HCT116 (cell line): ENCODE results near the gene BMP4. TPM values are rescaled to one million over a fixed set of nuclear protein-coding genes. Genes with fewer than 3 reads are reported as not detected.

Source experiments
- ATAC-seq: fragments of 200-7000 bp; cut with Tn5 transposase; 2 replicates; pipeline ENCODE4 v1.9.1; 2020; ENCODE audit warnings: mild to moderate bottlenecking, moderate library complexity
- BruUV-seq: library from RNA; stranded (reverse); fragments of 400-500 nt; replicated peaks from 2 replicates; lab custom pipeline; 2021; lab: Mats Ljungman, UMichigan
- CTCF ChIA-PET: fragments of 300-600 bp; sonication (Branson Sonifier 250); formaldehyde crosslinking; loops from one replicate; lab custom pipeline; 2021; ENCODE audit warnings: antibody characterized with exemption; lab: Charles Lee
- POLR2A ChIA-PET: fragments of 300-600, 350-600 bp; sonication (Branson Sonifier 250); formaldehyde crosslinking; loops from one replicate; lab custom pipeline; 2021; ENCODE audit warnings: antibody characterized with exemption; lab: Charles Lee
- RAD21 ChIA-PET, 2 experiments: fragments of 300-600 bp; sonication (Branson Sonifier 250); formaldehyde crosslinking; loops; one replicate each; lab custom pipeline; 2023; ENCODE audit warnings: low total read pairs in 2 of 2; ENCODE audit not compliant: uncharacterized antibody in 2 of 2, unreplicated experiment in 2 of 2, low non-redundant PET in 1 of 2; lab: Charles Lee
- DNase-seq: peaks from one replicate; pipeline ENCODE4 v3.0.0-alpha.2; 2010; ENCODE audit warnings: low read depth, low spot score
- H2AFZ ChIP-seq: fragments of 200-600 bp; shearing (Covaris generic), sonication (generic); 2 replicates; pipeline ENCODE4 v1.6.1; 2017; ENCODE audit warnings: low read depth, mixed run types, mixed read lengths, antibody characterized with exemption, low read length; ENCODE audit not compliant: poor library complexity, severe bottlenecking
- H3K27ac ChIP-seq: 2 replicates; pipeline ENCODE4 v1.5.1; 2012; ENCODE audit warnings: low read depth, low read length
- H3K27me3 ChIP-seq: fragments of 200-600 bp; sonication (generic); 2 replicates; pipeline ENCODE4 v1.6.1; 2016; ENCODE audit warnings: mixed run types, low read length, mixed read lengths; ENCODE audit not compliant: insufficient read depth
- H3K36me3 ChIP-seq, 2 experiments: fragments of 200-500 bp in 1 of 2; fragments of 200-600 bp in 1 of 2; sonication (Bioruptor generic) in 1 of 2; sonication (generic) in 1 of 2; 2 replicates each; pipeline versions ENCODE4 v1.5.1 to v1.6.1; 2014 to 2016; ENCODE audit warnings: low read length in 2 of 2, inconsistent platforms in 1 of 2, mixed read lengths in 1 of 2, mixed run types in 1 of 2; ENCODE audit not compliant: insufficient read depth in 2 of 2, control insufficient read depth in 1 of 2
- H3K4me1 ChIP-seq, 2 experiments: fragments of 200-600 bp in 1 of 2; sonication (generic) in 1 of 2; 2 replicates each; pipeline versions ENCODE4 v1.5.1 to v1.6.1; 2012 to 2017; ENCODE audit warnings: low read length in 2 of 2, inconsistent platforms in 1 of 2, mild to moderate bottlenecking in 1 of 2, mixed read lengths in 1 of 2, mixed run types in 1 of 2, moderate library complexity in 1 of 2; ENCODE audit not compliant: insufficient read depth in 2 of 2, control insufficient read depth in 1 of 2
- H3K4me2 ChIP-seq: fragments of 200-600 bp; sonication (generic); 2 replicates; pipeline ENCODE4 v1.6.1; 2017; ENCODE audit warnings: mixed run types, low read length, mixed read lengths
- H3K4me3 ChIP-seq, 2 experiments: fragments of 200-600 bp in 1 of 2; sonication (generic) in 1 of 2; replicated peaks in 1 of 2; 2 replicates each; pipeline ENCODE4 v1.5.1; 2011 to 2016; ENCODE audit warnings: low read length in 2 of 2, control low read depth in 1 of 2, low read depth in 1 of 2, mild to moderate bottlenecking in 1 of 2, mixed read lengths in 1 of 2, mixed run types in 1 of 2
- H3K79me2 ChIP-seq: fragments of 200-600 bp; sonication (generic); 2 replicates; pipeline ENCODE4 v1.6.1; 2017; ENCODE audit warnings: mild to moderate bottlenecking, mixed run types, low read length, moderate library complexity, mixed read lengths; ENCODE audit not compliant: insufficient read depth
- H3K9ac ChIP-seq: fragments of 200-600 bp; sonication (generic); 2 replicates; pipeline ENCODE4 v1.6.1; 2016; ENCODE audit warnings: low read length, mixed read lengths
- H3K9me2 ChIP-seq: fragments of 200-600 bp; sonication (generic), shearing (Covaris generic); 2 replicates; pipeline ENCODE4 v1.6.1; 2017; ENCODE audit warnings: mixed run types, mild to moderate bottlenecking, moderate library complexity; ENCODE audit not compliant: insufficient read depth
- H3K9me3 ChIP-seq, 2 experiments: fragments of 200-500 bp in 1 of 2; fragments of 200-600 bp in 1 of 2; sonication (Bioruptor generic) in 1 of 2; sonication (generic) in 1 of 2; 2 replicates each; pipeline ENCODE4 v1.6.1; 2014 to 2017; ENCODE audit warnings: low read length in 2 of 2, mixed read lengths in 2 of 2, inconsistent platforms in 1 of 2, low read depth in 1 of 2, mild to moderate bottlenecking in 1 of 2, mixed run types in 1 of 2, moderate library complexity in 1 of 2; ENCODE audit not compliant: control insufficient read depth in 1 of 2, insufficient read depth in 1 of 2
- H4K20me1 ChIP-seq: fragments of 200-600 bp; sonication (generic), shearing (Covaris generic); 2 replicates; pipeline ENCODE4 v1.6.1; 2017; ENCODE audit warnings: mixed run types, mild to moderate bottlenecking, moderate library complexity; ENCODE audit not compliant: insufficient read depth
- CBX3 ChIP-seq: IDR thresholded peaks from 2 replicates; pipeline ENCODE4 v1.6.1; 2012; ENCODE audit warnings: low read depth
- CEBPB ChIP-seq: IDR thresholded peaks from 2 replicates; pipeline ENCODE4 v1.6.1; 2012; ENCODE audit warnings: low read depth
- EGR1 ChIP-seq: IDR thresholded peaks from 2 replicates; pipeline ENCODE4 v1.6.1; 2012; ENCODE audit warnings: low read depth
- ELF1 ChIP-seq: IDR thresholded peaks from 2 replicates; pipeline ENCODE4 v1.6.1; 2012; ENCODE audit warnings: low read depth, borderline replicate concordance
- JUND ChIP-seq: IDR thresholded peaks from 2 replicates; pipeline ENCODE4 v1.6.1; 2012
- MAX ChIP-seq: IDR thresholded peaks from 2 replicates; pipeline ENCODE4 v1.6.1; 2012
- RAD21 ChIP-seq: IDR thresholded peaks from 2 replicates; pipeline ENCODE4 v1.6.1; 2012; ENCODE audit warnings: low read depth, mild to moderate bottlenecking
- SP1 ChIP-seq: IDR thresholded peaks from 2 replicates; pipeline ENCODE4 v1.6.1; 2012; ENCODE audit warnings: low read depth
- SRF ChIP-seq: IDR thresholded peaks from 2 replicates; pipeline ENCODE4 v1.6.1; 2012; ENCODE audit warnings: low read depth
- TCF7L2 ChIP-seq: IDR thresholded peaks from 2 replicates; pipeline ENCODE4 v1.7.0; 2011; ENCODE audit warnings: borderline replicate concordance, inconsistent platforms; ENCODE audit not compliant: insufficient read depth, insufficient read length; ENCODE audit errors: extremely low read depth
- ZBTB33 ChIP-seq: IDR thresholded peaks from 2 replicates; pipeline ENCODE4 v1.6.1; 2011; ENCODE audit warnings: mild to moderate bottlenecking, low read length, moderate library complexity; ENCODE audit not compliant: insufficient replicate concordance; ENCODE audit errors: extremely low read depth
- intact Hi-C: fragments of 100-400 bp; cut with micrococcal nuclease; formaldehyde crosslinking; loops from 2 replicates; pipeline ENCODE4 v1.10.0; 2022
- total RNA-seq: library from RNA; stranded (reverse); gene quantifications from one replicate; pipeline ENCODE4 v1.2.1, GENCODE V29; 2021; ENCODE audit not compliant: unreplicated experiment

BMP4 gene
- total RNA-seq, 1 experiment from 2014 or later = 145 TPM

- no peak overlapping the region for H2AFZ ChIP-seq
- H3K9ac ChIP-seq = no peak overlapping the region
- H3K79me2 ChIP-seq = no peaks in the 10 kb centered on the region
- no peaks in the 10 kb centered on the region for H3K36me3 ChIP-seq
- no peak overlapping the region for H3K4me3 ChIP-seq
- no peaks in the 10 kb centered on the region for H3K4me1 ChIP-seq
- no peaks in the 10 kb centered on the region for H3K9me3 ChIP-seq
- ATAC-seq = no peak
- RAD21 ChIA-PET = interaction anchor here in 1 of 2 experiments (0.7 kb wide), 1 partner anchor 377 kb away, joined by 5 read pairs; no protein-coding TSS in a partner anchor
- no peak overlapping the region for H3K4me2 ChIP-seq
- BruUV-seq = no TSS peak
- H3K27me3 ChIP-seq = no peaks in the 10 kb centered on the region
- POLR2A ChIA-PET = no interaction called here
- intact Hi-C loops = no loop called here
- H4K20me1 ChIP-seq = no peaks in the 10 kb centered on the region
- DNase-seq = no peak
- H3K9me2 ChIP-seq = no peaks in the 10 kb centered on the region
- CTCF ChIA-PET = no interaction called here
- H3K27ac ChIP-seq = no peak overlapping the region
- TF ChIP-seq MAX (no peak), SP1 (no peak), SRF (no peak), CBX3 (no peak), RAD21 (peak; percentile 20; the same call in 1 of the 2 replicates), TCF7L2 (no peak), JUND (no peak)
Observed at GRCh38 chr14:53916239-53916638, 40.4 kb downstream of the BMP4 start.

- ChIA-PET POLR2A (no interaction called here), RAD21 (interaction anchor here in 1 of 2 experiments (0.7 kb wide), 1 partner anchor 376 kb away, joined by 5 read pairs; no protein-coding TSS in a partner anchor), CTCF (no interaction called here)
- H3K27me3 ChIP-seq = no peaks in the 10 kb centered on the region
- TF ChIP-seq ZBTB33 = no peak
- no peak for TF ChIP-seq SRF
- TF ChIP-seq ELF1 = no peak
- TF ChIP-seq MAX = no peak
- no peak for TF ChIP-seq RAD21
- no peak for TF ChIP-seq EGR1
- no peak for TF ChIP-seq CEBPB
- no peak overlapping the region for H3K9ac ChIP-seq
- H3K79me2 ChIP-seq = no peaks in the 10 kb centered on the region
- no peak overlapping the region for H2AFZ ChIP-seq
- no peaks in the 10 kb centered on the region for H3K9me2 ChIP-seq
- ATAC-seq (no peak), DNase-seq (no peak)
- H3K36me3 ChIP-seq = no peaks in the 10 kb centered on the region
- no peaks in the 10 kb centered on the region for H3K4me1 ChIP-seq
- H3K9me3 ChIP-seq = no peaks in the 10 kb centered on the region
- no peaks in the 10 kb centered on the region for H4K20me1 ChIP-seq
- intact Hi-C loops = no loop called here
- H3K4me3 ChIP-seq = no peak overlapping the region
- no TSS peak for BruUV-seq
- no peak overlapping the region for H3K27ac ChIP-seq
- H3K4me2 ChIP-seq = no peak overlapping the region
Observed at GRCh38 chr14:53915364-53916014, 41.1 kb downstream of the BMP4 start.
